GM12865 (cell line): Measurements from ENCODE around the gene GLIS1.

Source experiments
- DNase-seq: peaks from one replicate; pipeline ENCODE4 v3.0.0; 2010; ENCODE audit warnings: low read depth
- H3K4me3 ChIP-seq: 2 replicates; pipeline ENCODE4 v1.5.1; 2011; ENCODE audit warnings: mild to moderate bottlenecking, low read depth, low read length, control low read depth
- TF ChIP-seq, protein P1 (sequence below): IDR thresholded peaks from 2 replicates; pipeline ENCODE4 v1.5.1; 2011; ENCODE audit warnings: low read length, control low read depth, low read depth, inconsistent platforms; ENCODE audit not compliant: insufficient read depth; ENCODE audit errors: missing control alignments

Gene GLIS1

DNA sequence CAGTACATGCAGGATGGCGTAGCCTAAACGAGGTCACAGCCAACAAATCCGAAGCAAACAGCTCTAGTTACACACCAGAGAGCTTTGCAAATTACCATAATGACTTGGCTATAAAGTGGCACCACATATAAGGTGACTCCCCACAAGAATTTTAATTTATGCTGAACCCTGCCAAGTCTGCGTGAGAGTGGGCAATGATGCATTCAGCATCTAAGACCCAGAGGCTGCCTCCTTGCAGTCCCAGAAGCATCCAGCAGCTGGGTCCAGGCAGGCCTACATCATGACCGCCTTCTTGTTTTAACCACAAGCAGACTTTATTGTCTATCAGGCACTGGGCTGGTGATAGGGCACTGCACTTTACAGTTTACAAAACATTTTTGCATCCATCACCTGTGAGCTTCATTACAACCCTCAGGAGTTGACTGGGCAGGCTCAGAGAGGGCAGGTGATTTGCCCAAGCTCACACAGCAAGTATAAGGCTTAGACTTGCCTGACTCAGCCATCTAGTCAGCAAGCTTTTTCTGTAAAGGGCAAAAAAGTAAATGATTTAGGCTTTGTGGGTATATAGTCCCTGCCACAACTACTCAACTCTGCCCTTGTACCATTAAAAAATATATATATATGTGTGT, 134.6 kb downstream of the GLIS1 start:
- no peak for DNase-seq
- TF ChIP-seq, protein P1, sequence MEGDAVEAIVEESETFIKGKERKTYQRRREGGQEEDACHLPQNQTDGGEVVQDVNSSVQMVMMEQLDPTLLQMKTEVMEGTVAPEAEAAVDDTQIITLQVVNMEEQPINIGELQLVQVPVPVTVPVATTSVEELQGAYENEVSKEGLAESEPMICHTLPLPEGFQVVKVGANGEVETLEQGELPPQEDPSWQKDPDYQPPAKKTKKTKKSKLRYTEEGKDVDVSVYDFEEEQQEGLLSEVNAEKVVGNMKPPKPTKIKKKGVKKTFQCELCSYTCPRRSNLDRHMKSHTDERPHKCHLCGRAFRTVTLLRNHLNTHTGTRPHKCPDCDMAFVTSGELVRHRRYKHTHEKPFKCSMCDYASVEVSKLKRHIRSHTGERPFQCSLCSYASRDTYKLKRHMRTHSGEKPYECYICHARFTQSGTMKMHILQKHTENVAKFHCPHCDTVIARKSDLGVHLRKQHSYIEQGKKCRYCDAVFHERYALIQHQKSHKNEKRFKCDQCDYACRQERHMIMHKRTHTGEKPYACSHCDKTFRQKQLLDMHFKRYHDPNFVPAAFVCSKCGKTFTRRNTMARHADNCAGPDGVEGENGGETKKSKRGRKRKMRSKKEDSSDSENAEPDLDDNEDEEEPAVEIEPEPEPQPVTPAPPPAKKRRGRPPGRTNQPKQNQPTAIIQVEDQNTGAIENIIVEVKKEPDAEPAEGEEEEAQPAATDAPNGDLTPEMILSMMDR, result no peak
- H3K4me3 ChIP-seq, result no peak overlapping the region

DNA sequence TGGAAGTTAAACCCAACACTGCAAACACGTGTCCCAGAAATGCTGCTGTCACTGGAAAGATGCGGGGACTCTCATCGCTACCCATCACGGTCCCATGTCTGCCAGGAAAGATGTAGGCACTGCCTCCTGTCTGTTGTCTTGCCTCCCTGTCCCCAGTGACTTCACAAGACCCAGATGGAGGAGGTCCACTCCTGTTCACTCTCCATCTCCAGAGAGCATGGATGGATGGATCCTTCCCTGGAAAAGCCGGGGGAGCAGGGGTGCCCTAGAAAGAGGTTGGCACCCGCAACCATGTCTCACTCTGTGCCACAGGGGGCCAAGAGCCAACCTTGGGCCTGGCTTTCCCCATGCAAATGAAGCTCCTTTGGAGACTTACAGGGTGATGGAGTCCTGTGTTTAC, 135.5 kb downstream of the GLIS1 start:
- TF ChIP-seq, protein P1, result no peak
- no peak overlapping the region for H3K4me3 ChIP-seq
- no peak for DNase-seq

DNA sequence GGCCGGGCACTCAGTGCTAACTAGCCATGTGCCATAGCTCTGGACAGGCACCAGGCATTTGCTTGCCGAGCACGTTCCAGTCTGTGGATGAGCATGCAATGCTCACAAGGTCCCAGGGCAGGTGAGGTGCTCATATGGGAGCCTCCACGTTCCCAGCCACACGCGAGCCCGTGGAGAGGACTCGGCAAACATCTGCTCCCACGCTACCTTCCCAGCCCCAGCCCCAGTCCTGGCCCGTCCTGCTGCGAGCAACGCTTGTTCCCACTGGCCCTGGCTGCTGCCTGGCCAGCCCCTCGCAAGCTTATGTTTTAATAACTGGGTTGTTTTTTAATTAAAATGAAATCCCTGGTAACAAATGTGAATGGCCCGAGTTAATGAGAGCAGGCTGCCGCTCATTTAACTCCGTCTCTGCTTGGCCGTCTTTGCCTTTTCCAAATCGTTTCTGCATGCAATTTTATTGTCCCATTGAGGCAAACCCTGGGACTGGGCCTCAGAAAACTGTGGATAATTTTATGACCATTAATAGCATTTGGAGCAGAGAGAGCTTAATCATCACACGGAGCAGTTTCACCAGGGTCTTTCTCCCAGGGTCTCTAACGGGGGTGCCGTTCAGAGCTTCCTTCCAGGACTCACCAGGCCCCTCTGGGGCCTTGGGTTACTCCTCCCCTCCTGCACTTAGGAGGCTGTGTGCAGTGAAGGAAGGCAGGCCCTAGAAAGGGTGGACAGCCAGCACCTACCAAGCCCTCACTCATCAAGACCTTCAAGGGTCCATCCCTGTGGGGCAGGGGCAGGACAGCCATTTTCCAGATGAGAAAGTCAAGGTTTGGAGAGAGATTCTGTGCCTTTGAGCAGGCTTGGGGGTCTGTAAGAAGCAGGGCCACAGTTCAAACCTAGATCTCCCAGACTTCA, 136.8 kb downstream of the GLIS1 start:
- DNase-seq, result no peak
- TF ChIP-seq, protein P1, result no peak
- H3K4me3 ChIP-seq, result no peak overlapping the region

DNA sequence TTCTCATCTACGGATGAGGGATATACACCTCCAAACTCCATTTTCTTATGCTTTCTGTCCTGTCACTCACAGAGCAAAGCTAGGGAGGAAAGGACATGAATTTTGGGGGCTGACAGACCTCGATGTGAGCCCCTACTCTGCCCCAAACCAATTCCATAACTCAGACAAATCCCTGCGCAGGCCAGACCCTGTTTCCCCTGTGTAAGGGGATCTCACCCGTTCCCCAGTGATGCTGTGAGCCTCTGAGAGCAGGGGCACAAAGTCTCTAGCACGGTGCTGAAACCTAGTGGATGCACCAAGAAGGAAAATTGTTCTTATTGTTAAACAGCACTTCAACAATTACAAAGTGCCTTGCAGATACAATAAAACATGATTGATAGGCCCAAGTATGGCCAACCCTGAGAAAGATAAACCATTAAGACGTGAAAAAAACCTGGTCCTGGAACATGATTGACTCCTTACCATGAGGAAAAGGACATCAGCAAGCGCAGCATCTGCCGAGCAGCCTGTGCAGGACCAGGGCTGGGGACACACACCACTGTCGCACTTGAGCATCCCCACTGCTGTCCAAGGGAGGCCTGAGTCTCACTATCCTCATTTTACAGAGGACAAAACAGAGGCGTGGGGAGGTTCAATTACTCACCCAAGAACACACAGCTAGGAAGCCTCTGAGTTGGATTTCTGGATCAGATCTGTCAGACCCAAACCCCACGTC, 137.8 kb downstream of the GLIS1 start:
- TF ChIP-seq, protein P1, result no peak
- no peak overlapping the region for H3K4me3 ChIP-seq
- no peak for DNase-seq

DNA sequence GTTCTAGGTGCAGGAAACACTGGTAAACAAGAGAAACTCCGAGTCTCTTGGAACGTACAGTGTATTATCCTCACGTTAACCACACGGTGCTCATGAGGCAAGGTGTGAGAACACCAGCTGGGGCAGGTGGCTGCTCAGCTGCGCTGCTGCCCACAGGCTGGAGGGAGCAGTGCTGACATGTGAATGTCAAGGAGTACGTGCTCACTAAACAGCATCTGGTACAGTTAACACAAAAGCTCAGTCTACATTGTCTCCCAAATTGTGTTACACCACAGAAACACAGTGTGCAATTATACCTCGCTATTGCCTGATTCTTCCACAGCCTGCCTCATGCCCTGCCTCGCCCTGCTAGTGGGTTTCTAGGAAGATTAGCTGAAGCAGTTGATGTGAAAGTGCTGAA, 138.4 kb downstream of the GLIS1 start:
- no peak overlapping the region for H3K4me3 ChIP-seq
- TF ChIP-seq, protein P1, result no peak
- DNase-seq, result no peak

DNA sequence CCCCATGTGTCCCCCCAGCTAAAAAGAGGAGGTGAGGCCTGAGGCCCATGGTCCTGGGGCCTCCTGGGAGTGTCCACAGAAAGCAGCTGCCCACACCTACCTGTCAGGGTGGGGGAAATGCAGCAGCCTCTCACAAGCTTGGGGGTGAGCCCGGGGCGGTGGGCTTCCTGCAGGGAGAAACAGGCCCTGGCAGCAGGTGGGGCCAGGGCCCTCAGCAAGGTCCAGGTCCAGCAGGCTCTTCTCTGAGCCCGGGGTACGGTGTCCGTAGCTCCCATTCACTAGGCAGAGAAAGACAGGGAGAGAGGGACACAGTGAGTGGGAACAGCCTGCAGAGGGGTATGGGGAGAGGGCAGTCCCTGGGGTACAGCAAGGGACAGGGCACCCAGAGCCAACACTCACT, 139.0 kb downstream of the GLIS1 start:
- DNase-seq, result no peak
- H3K4me3 ChIP-seq, result no peak overlapping the region
- TF ChIP-seq, protein P1, result no peak
